ENCODE data around the gene PLIN3. TPM values are rescaled to one million over a fixed set of nuclear protein-coding genes. Genes with fewer than 3 reads are reported as not detected.

The PLIN3 gene
- total and polyA plus RNA-seq, 2 experiments from 2014 or later: 38.0 to 59.9 TPM

DNA sequence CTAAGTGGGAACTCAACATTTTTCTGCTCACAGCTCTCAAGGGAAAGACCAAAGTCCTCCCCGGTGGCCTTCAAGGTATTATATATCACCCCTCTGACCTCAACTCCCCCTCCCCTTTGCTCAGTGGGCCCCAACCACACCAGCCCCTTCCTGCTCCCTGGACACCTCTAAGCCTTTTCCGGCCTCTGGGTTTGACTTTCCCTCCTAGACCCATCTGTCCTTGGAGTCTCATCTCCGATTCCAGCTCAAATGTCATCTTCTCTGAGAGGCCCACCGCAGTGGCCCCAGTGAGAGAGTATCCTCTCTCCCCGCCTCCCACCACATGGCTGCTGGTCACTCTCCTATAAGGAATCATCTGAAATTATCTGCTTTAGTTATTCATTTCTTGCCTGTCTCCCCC is 40.9 kb upstream of the PLIN3 start:
- Mint-ChIP-seq H3K36me3 (ENCODE audit: low read depth) (peaks cover 22% of the 10 kb centered on the region), H3K4me3 (peak overlapping the region; percentile 58), H3K4me1 (peaks cover 21% of the 10 kb centered on the region), H3K9me3 (no peaks in the 10 kb centered on the region), H3K27ac (no peak overlapping the region), H3K27me3 (ENCODE audit: insufficient read depth, low read depth, poor library complexity) (peaks cover 11% of the 10 kb centered on the region)
- Histone ChIP-seq H3K9me2 (ENCODE audit: insufficient read depth) (no peaks in the 10 kb centered on the region), H3K4me1 (ENCODE audit: insufficient read depth) (peaks cover 22% of the 10 kb centered on the region), H3K27me3 (ENCODE audit: insufficient read depth) (peaks cover 20% of the 10 kb centered on the region; the same call in 1 of the 2 replicates), H3K27ac (ENCODE audit: low read depth) (no peak overlapping the region), H3F3A (replicated peaks; ENCODE audit: low read depth) (peaks cover 25% of the 10 kb centered on the region), H3K4me3 (no peak overlapping the region), H3K79me2 (replicated peaks; ENCODE audit: insufficient read depth) (peaks cover 20% of the 10 kb centered on the region), H2AFZ (no peak overlapping the region; the same call in 1 of the 2 replicates), H3K4me2 (peak overlapping the region; percentile 83), H4K20me1 (replicated peaks; ENCODE audit: insufficient read depth) (peaks cover 17% of the 10 kb centered on the region), H3K36me3 (ENCODE audit: insufficient read depth) (0 out of 2 replicates have a peak, but pooled peaks cover 6% of the 10 kb centered on the region)
- TF ChIP-seq, protein P1, sequence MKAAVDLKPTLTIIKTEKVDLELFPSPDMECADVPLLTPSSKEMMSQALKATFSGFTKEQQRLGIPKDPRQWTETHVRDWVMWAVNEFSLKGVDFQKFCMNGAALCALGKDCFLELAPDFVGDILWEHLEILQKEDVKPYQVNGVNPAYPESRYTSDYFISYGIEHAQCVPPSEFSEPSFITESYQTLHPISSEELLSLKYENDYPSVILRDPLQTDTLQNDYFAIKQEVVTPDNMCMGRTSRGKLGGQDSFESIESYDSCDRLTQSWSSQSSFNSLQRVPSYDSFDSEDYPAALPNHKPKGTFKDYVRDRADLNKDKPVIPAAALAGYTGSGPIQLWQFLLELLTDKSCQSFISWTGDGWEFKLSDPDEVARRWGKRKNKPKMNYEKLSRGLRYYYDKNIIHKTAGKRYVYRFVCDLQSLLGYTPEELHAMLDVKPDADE (IDR thresholded peaks at IDR 0.05): no peak
- TF ChIP-seq ZNF331 (CRISPR knock-in tag; IDR thresholded peaks at IDR 0.05; ENCODE audit: low read depth): no peak
- ATAC-seq (no peak), DNase-seq (ENCODE audit: low spot score) (peak; percentile 44)

DNA sequence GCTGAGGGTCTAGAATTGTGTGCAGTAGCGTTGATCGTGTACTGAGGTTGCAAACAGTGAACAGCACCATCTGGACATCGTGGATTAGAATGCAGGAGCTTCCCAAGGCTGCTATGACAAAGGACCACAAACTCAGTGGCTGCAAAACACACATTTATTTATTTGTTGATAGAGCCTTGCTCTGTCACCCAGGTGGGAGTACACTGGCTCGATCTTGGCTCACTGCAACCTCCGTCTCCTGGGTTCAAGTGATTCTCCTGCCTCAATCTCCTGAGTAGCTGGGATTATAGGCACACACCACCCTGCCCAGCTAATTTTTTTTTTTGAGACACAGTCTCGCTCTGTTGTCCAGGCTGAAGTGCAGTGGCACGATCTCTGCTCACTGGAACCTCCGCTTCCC is 39.5 kb upstream of the PLIN3 start:
- Histone ChIP-seq H2AFZ (no peak overlapping the region), H3K27ac (ENCODE audit: low read depth) (no peak overlapping the region), H3K9me2 (ENCODE audit: insufficient read depth) (no peaks in the 10 kb centered on the region), H3F3A (replicated peaks; ENCODE audit: low read depth) (peaks cover 22% of the 10 kb centered on the region), H3K27me3 (ENCODE audit: insufficient read depth) (peaks cover 20% of the 10 kb centered on the region; the same call in 1 of the 2 replicates), H3K36me3 (ENCODE audit: insufficient read depth) (no peaks in the 10 kb centered on the region), H3K4me3 (no peak overlapping the region), H3K4me1 (ENCODE audit: insufficient read depth) (peaks cover 22% of the 10 kb centered on the region), H4K20me1 (replicated peaks; ENCODE audit: insufficient read depth) (peaks cover 4% of the 10 kb centered on the region), H3K4me2 (no peak overlapping the region), H3K79me2 (replicated peaks; ENCODE audit: insufficient read depth) (peaks cover 6% of the 10 kb centered on the region)
- H3K9me3 Mint-ChIP-seq: no peaks in the 10 kb centered on the region
- H3K36me3 Mint-ChIP-seq (ENCODE audit: low read depth): peaks cover 9% of the 10 kb centered on the region
- H3K4me3 Mint-ChIP-seq: no peak overlapping the region
- peaks cover 20% of the 10 kb centered on the region for H3K4me1 Mint-ChIP-seq
- peaks cover 18% of the 10 kb centered on the region for H3K27me3 Mint-ChIP-seq (ENCODE audit: insufficient read depth, low read depth, poor library complexity)
- no peak overlapping the region for H3K27ac Mint-ChIP-seq
- no peak for DNase-seq (ENCODE audit: low spot score)
- no peak for ATAC-seq
- TF ChIP-seq ZNF331 (CRISPR knock-in tag; IDR thresholded peaks at IDR 0.05; ENCODE audit: low read depth) (no peak), NANOG (IDR thresholded peaks at IDR 0.05; ENCODE audit: borderline replicate concordance) (no peak), CREB1 (CRISPR knock-in tag; IDR thresholded peaks at IDR 0.05; ENCODE audit: low read depth) (no peak), EZH2 (IDR thresholded peaks at IDR 0.05; ENCODE audit: low read depth, unreplicated experiment) (no peak), JUNB (IDR thresholded peaks at IDR 0.05; ENCODE audit: unreplicated experiment) (no peak), EZH2phosphoT487 (IDR thresholded peaks at IDR 0.05; ENCODE audit: unreplicated experiment) (no peak), ZNF114 (CRISPR knock-in tag; IDR thresholded peaks at IDR 0.05) (no peak)
- TF ChIP-seq, protein P2, sequence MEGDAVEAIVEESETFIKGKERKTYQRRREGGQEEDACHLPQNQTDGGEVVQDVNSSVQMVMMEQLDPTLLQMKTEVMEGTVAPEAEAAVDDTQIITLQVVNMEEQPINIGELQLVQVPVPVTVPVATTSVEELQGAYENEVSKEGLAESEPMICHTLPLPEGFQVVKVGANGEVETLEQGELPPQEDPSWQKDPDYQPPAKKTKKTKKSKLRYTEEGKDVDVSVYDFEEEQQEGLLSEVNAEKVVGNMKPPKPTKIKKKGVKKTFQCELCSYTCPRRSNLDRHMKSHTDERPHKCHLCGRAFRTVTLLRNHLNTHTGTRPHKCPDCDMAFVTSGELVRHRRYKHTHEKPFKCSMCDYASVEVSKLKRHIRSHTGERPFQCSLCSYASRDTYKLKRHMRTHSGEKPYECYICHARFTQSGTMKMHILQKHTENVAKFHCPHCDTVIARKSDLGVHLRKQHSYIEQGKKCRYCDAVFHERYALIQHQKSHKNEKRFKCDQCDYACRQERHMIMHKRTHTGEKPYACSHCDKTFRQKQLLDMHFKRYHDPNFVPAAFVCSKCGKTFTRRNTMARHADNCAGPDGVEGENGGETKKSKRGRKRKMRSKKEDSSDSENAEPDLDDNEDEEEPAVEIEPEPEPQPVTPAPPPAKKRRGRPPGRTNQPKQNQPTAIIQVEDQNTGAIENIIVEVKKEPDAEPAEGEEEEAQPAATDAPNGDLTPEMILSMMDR (conservative IDR thresholded peaks at IDR 0.05; ENCODE audit: low read depth in 2 of 2): no peak
- TF ChIP-seq, protein P3, sequence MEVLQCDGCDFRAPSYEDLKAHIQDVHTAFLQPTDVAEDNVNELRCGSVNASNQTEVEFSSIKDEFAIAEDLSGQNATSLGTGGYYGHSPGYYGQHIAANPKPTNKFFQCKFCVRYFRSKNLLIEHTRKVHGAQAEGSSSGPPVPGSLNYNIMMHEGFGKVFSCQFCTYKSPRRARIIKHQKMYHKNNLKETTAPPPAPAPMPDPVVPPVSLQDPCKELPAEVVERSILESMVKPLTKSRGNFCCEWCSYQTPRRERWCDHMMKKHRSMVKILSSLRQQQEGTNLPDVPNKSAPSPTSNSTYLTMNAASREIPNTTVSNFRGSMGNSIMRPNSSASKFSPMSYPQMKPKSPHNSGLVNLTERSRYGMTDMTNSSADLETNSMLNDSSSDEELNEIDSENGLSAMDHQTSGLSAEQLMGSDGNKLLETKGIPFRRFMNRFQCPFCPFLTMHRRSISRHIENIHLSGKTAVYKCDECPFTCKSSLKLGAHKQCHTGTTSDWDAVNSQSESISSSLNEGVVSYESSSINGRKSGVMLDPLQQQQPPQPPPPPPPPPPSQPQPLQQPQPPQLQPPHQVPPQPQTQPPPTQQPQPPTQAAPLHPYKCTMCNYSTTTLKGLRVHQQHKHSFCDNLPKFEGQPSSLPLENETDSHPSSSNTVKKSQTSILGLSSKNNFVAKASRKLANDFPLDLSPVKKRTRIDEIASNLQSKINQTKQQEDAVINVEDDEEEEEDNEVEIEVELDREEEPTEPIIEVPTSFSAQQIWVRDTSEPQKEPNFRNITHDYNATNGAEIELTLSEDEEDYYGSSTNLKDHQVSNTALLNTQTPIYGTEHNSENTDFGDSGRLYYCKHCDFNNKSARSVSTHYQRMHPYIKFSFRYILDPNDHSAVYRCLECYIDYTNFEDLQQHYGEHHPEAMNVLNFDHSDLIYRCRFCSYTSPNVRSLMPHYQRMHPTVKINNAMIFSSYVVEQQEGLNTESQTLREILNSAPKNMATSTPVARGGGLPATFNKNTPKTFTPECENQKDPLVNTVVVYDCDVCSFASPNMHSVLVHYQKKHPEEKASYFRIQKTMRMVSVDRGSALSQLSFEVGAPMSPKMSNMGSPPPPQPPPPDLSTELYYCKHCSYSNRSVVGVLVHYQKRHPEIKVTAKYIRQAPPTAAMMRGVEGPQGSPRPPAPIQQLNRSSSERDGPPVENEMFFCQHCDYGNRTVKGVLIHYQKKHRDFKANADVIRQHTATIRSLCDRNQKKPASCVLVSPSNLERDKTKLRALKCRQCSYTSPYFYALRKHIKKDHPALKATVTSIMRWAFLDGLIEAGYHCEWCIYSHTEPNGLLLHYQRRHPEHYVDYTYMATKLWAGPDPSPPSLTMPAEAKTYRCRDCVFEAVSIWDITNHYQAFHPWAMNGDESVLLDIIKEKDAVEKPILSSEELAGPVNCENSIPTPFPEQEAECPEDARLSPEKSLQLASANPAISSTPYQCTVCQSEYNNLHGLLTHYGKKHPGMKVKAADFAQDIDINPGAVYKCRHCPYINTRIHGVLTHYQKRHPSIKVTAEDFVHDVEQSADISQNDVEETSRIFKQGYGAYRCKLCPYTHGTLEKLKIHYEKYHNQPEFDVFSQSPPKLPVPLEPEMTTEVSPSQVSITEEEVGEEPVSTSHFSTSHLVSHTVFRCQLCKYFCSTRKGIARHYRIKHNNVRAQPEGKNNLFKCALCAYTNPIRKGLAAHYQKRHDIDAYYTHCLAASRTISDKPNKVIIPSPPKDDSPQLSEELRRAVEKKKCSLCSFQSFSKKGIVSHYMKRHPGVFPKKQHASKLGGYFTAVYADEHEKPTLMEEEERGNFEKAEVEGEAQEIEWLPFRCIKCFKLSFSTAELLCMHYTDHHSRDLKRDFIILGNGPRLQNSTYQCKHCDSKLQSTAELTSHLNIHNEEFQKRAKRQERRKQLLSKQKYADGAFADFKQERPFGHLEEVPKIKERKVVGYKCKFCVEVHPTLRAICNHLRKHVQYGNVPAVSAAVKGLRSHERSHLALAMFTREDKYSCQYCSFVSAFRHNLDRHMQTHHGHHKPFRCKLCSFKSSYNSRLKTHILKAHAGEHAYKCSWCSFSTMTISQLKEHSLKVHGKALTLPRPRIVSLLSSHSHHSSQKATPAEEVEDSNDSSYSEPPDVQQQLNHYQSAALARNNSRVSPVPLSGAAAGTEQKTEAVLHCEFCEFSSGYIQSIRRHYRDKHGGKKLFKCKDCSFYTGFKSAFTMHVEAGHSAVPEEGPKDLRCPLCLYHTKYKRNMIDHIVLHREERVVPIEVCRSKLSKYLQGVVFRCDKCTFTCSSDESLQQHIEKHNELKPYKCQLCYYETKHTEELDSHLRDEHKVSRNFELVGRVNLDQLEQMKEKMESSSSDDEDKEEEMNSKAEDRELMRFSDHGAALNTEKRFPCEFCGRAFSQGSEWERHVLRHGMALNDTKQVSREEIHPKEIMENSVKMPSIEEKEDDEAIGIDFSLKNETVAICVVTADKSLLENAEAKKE (CRISPR knock-in tag; IDR thresholded peaks at IDR 0.05): no peak
- TF ChIP-seq, protein P1 (IDR thresholded peaks at IDR 0.05): no peak

All from GM23338 (cell line).